BLaER1 treated with 17β-estradiol and CSF1 and Interleukin-3, amounts not matched to agents 10 nM and 100 nM (cell line): ENCODE results near the gene FXR2.
"Not testable (repeated sequence)": the region's sequence is repeated elsewhere in the genome, so short reads cannot be mapped to it uniquely, and the experiment has no call there.

ENCODE experiments used
- H3K27ac ChIP-seq, 11 experiments: shearing (Covaris generic); formaldehyde crosslinking; 2 replicates each; pipeline ENCODE4 v1.8.1; 2022
- H3K27me3 ChIP-seq, 11 experiments: shearing (Covaris generic); formaldehyde crosslinking; 2 replicates each; pipeline ENCODE4 v1.8.1; 2022
- H3K36me3 ChIP-seq, 11 experiments: shearing (Covaris generic); formaldehyde crosslinking; 2 replicates each; pipeline ENCODE4 v1.8.1; 2022
- H3K4me1 ChIP-seq, 10 experiments: shearing (Covaris generic); formaldehyde crosslinking; 2 replicates each; pipeline ENCODE4 v1.8.1; 2022
- H3K4me2 ChIP-seq, 11 experiments: shearing (Covaris generic); formaldehyde crosslinking; 2 replicates each; pipeline ENCODE4 v1.8.1; 2022
- H3K4me3 ChIP-seq, 10 experiments: shearing (Covaris generic); formaldehyde crosslinking; 2 replicates each; pipeline ENCODE4 v1.8.1; 2022
- H3K9ac ChIP-seq, 11 experiments: shearing (Covaris generic); formaldehyde crosslinking; 2 replicates each; pipeline ENCODE4 v1.8.1; 2022
- H3K9me3 ChIP-seq, 11 experiments: shearing (Covaris generic); formaldehyde crosslinking; replicated peaks in 1 of 11; 2 replicates each; pipeline ENCODE4 v1.8.1; 2022
- H4K20me1 ChIP-seq, 11 experiments: shearing (Covaris generic); formaldehyde crosslinking; 2 replicates each; pipeline ENCODE4 v1.8.1; 2022
- Cebpa-rat ChIP-seq, 11 experiments: shearing (Covaris generic); IDR thresholded peaks; 2 replicates each; pipeline ENCODE4 v1.8.1; 2022

FXR2 gene

DNA sequence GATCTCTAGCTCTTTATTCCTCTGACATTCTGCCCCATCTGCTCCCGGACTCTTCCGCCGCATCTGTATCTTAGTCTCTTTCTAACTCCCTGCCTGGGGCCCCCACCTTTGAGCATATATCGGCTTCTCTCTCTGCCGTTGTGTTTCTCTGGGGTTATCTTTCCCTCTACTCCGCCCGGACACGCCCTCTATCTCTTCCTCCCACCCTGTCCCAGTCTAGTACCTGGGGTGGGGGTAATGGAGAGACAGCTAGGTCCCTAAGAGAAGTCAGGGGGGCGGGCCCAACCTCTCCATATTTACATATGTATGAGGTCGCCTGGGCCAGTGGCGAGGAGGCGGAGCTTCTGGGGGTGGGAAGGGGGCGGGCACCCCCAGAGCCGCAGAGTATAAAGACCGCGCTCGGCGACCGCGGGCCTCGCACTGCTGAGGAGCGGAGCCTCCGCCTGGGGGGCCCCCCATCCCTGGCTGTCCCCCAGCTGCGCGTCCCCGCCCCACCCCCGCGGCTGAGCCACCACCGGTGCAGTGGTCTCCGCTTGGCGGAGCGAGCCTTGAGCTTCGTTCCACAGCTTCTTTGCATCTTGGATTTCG, 35.9 kb upstream of the FXR2 start, which contains the start of gene ATP1B2:
Gene ATP1B2 (plus strand): TSS at position 418 of the 588 bp plus-strand sequence. CDS start 593 bp downstream, outside the sequence.
- TF ChIP-seq Cebpa-rat (IDR thresholded peaks at IDR 0.05), result no peak
- Histone ChIP-seq H3K4me1 (peaks cover 26 to 48% (median 31%) of the 10 kb centered on the region in 10 experiments), H3K9me3 (no peaks in the 10 kb centered on the region), H3K36me3 (no peaks in the 10 kb centered on the region), H4K20me1 (peaks cover 0 to 20% (median 9%) of the 10 kb centered on the region in 11 experiments; a peak in 11 of 22 replicates), H3K27ac (no peak within 1 kb of the TSS), H3K4me3 (peak within 1 kb of the TSS; percentile 44 to 66 (median 52)), H3K27me3 (peaks cover 61 to 72% (median 70%) of the 10 kb centered on the region in 11 experiments), H3K4me2 (peak within 1 kb of the TSS; percentile 82 to 97 (median 89)), H3K9ac (peak within 1 kb of the TSS in 9 of 11 experiments; percentile 9 to 59 (median 35); a peak in 9 of 22 replicates)

DNA sequence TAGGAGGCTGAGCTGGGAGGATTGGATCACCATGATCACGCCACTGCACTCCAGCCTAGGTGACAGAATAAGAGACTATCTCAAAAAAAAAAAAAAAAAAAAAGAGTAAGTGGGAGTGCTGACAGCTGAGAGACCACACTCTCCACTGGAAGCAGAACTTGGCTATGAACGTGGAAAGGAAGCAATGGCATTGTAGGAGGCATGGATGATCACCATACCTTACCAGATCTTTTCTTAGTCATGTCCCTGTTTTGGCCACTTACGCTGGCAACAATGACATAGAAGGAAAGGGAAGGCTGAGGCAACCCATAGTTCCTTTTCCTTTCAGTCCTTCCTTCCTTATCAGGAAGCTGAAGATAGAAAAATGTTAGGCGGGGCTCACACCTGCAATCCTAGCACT, 32.3 kb upstream of the FXR2 start:
- no peaks in the 10 kb centered on the region for H3K9me3 ChIP-seq
- no peak overlapping the region for H3K4me3 ChIP-seq
- peaks cover 25 to 36% (median 34%) of the 10 kb centered on the region in 11 experiments for H3K27me3 ChIP-seq
- peaks cover 0 to 13% (median 9%) of the 10 kb centered on the region in 11 experiments; a peak in 11 of 22 replicates for H4K20me1 ChIP-seq
- peaks cover 27 to 58% (median 44%) of the 10 kb centered on the region in 10 experiments for H3K4me1 ChIP-seq
- no peak overlapping the region for H3K9ac ChIP-seq
- TF ChIP-seq Cebpa-rat (IDR thresholded peaks at IDR 0.05), result no peak
- H3K36me3 ChIP-seq, result no peaks in the 10 kb centered on the region
- H3K4me2 ChIP-seq, result peak overlapping the region in 9 of 11 experiments; percentile 4 to 83 (median 27); a peak in 14 of 22 replicates
- H3K27ac ChIP-seq, result no peak overlapping the region

DNA sequence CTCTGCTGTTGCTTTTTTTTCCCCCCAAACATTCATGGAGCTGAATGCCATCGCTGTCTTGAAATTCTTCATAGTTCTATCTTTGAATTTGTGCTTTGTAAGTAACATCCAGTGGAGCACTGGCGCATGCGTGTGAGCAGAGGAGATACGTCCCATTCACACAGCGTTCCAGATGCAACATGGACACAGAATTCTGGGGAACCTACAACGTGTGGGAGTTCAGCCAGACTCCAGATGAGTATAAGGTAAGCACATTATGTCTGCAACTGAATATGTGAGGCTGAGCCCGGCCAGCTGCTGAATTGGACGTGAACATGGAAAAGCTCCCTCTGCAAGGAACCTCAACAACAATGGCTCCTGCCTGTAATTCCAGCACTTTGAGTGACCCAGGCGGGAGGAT, 31.8 kb upstream of the FXR2 start:
- Histone ChIP-seq H3K36me3 (no peaks in the 10 kb centered on the region), H3K9me3 (no peaks in the 10 kb centered on the region), H3K4me2 (peak overlapping the region in 5 of 11 experiments; percentile 27 to 83 (median 56); a peak in 11 of 22 replicates), H3K27me3 (peaks cover 19 to 30% (median 28%) of the 10 kb centered on the region in 11 experiments), H3K27ac (no peak overlapping the region), H3K4me3 (no peak overlapping the region), H3K4me1 (peaks cover 22 to 54% (median 41%) of the 10 kb centered on the region in 10 experiments), H4K20me1 (peaks cover 0 to 9% (median 5%) of the 10 kb centered on the region in 11 experiments; a peak in 11 of 22 replicates), H3K9ac (no peak overlapping the region)
- TF ChIP-seq Cebpa-rat (IDR thresholded peaks at IDR 0.05), result no peak

DNA sequence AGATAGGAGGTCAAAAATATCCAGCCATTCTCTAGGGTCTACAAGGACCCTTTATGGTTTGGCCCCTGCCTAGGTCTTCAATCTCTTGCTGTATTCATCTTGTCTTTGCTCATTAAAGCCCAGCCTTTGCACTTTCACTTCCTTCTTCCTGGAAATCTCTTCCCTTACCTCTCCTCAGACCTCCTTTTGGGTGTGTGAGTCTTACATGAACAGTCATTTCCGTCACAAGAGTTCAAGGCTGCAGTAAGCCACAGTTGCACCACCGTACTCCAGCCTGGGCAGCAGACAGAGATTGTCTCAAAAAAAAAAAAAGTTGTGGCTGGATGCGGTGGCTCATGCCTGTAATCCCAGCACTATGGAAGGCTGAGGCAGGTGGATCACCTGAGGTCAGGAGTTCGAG, 30.1 kb upstream of the FXR2 start:
- no peaks in the 10 kb centered on the region for H4K20me1 ChIP-seq
- H3K27ac ChIP-seq, result peak overlapping the region in 6 of 11 experiments; percentile 11 to 77 (median 62); a peak in 9 of 22 replicates
- no peaks in the 10 kb centered on the region for H3K36me3 ChIP-seq
- H3K9me3 ChIP-seq, result peaks cover 0 to 6% (median 0%) of the 10 kb centered on the region in 11 experiments; a peak in 3 of 22 replicates
- peak overlapping the region; percentile 15 to 83 (median 61); a peak in 20 of 22 replicates for H3K4me2 ChIP-seq
- H3K27me3 ChIP-seq, result peaks cover 3 to 14% (median 11%) of the 10 kb centered on the region in 11 experiments
- peak in 2 of 11 experiments; percentile 20 to 39; a peak in 2 of 22 replicates for TF ChIP-seq Cebpa-rat (IDR thresholded peaks at IDR 0.05)
- peak overlapping the region in 2 of 11 experiments; percentile 22 to 28; a peak in 2 of 22 replicates for H3K9ac ChIP-seq
- no peak overlapping the region for H3K4me3 ChIP-seq
- H3K4me1 ChIP-seq, result peaks cover 7 to 40% (median 27%) of the 10 kb centered on the region in 10 experiments; a peak in 19 of 20 replicates

DNA sequence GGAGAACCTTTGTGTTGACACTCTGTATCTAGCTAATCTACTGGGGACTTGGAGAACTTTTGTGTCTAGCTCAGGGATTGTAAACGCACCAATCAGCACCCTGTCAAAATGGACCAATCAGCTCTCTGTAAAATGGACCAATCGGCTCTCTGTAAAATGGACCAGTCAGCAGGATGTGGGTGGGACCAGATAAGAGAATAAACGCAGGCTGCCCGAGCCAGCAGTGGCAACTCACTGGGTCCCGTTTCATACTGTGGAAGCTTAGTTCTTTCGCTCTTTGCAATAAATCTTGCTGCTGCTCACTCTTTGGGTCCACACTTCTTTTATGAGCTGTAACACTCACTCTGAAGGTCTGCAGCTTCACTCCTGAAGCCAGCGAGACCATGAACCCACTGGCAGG, 26.9 kb upstream of the FXR2 start:
- not testable (repeated sequence) for H4K20me1 ChIP-seq, H3K9ac ChIP-seq, H3K27ac ChIP-seq, H3K4me3 ChIP-seq, H3K4me2 ChIP-seq, H3K27me3 ChIP-seq, H3K9me3 ChIP-seq, H3K36me3 ChIP-seq
- H3K4me1 ChIP-seq, result peaks cover 13 to 32% (median 25%) of the 10 kb centered on the region in 10 experiments

DNA sequence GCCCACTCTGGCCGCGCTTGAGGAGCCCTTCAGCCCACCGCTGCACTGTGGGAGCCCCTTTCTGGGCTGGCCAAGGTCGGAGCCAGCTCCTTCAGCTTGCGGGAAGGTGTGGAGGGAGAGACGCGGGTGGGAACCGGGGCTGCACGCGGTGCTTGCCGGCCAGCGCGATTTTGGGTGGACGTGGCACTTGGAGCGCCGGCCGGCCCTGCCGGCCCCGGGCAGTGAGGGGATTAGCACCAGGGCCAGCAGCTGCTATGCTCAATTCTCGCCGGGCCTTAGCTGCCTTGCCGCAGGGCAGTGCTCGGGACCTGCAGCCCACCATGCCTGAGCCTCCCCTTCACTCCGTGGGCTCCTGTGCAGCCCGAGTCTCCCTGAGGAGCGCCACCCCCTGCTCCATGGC, 26.1 kb upstream of the FXR2 start:
- no peaks in the 10 kb centered on the region for H3K27me3 ChIP-seq
- peaks cover 0 to 6% (median 0%) of the 10 kb centered on the region in 11 experiments; a peak in 3 of 22 replicates for H3K9me3 ChIP-seq
- no peak for TF ChIP-seq Cebpa-rat (IDR thresholded peaks at IDR 0.05)
- no peak overlapping the region for H3K27ac ChIP-seq
- H3K36me3 ChIP-seq, result no peaks in the 10 kb centered on the region
- no peak overlapping the region for H3K4me3 ChIP-seq
- no peaks in the 10 kb centered on the region; a peak in 1 of 22 replicates for H4K20me1 ChIP-seq
- H3K9ac ChIP-seq, result no peak overlapping the region
- no peak overlapping the region for H3K4me2 ChIP-seq
- H3K4me1 ChIP-seq, result peaks cover 13 to 26% (median 19%) of the 10 kb centered on the region in 10 experiments

DNA sequence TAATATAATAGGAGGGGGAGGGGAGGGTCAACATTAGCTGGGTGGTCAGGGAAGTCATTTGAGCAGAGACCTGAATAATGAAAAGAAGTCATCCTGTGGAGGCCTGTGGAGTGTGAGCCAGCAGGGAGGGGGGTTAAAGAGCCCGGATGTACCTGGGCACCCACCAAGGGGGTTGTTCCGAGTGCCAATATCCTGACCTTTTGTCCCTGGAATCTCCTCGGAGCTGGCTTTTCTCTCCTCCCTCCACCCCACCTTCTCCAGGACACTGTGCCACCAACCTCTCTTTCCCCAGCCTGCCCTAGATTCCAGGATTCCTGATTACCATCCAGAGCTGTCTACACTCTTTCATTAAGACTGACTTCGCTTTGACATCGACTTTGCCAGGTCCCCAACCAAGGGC, 21.5 kb upstream of the FXR2 start:
- no peak overlapping the region for H3K27ac ChIP-seq
- H3K4me3 ChIP-seq, result no peak overlapping the region
- H3K27me3 ChIP-seq, result no peaks in the 10 kb centered on the region
- no peak for TF ChIP-seq Cebpa-rat (IDR thresholded peaks at IDR 0.05)
- H3K4me1 ChIP-seq, result peaks cover 4 to 15% (median 7%) of the 10 kb centered on the region in 10 experiments; a peak in 16 of 20 replicates
- H3K4me2 ChIP-seq, result no peak overlapping the region
- H3K9me3 ChIP-seq, result peaks cover 0 to 5% (median 0%) of the 10 kb centered on the region in 11 experiments; a peak in 3 of 22 replicates
- no peaks in the 10 kb centered on the region for H3K36me3 ChIP-seq
- no peaks in the 10 kb centered on the region; a peak in 1 of 22 replicates for H4K20me1 ChIP-seq
- H3K9ac ChIP-seq, result no peak overlapping the region

DNA sequence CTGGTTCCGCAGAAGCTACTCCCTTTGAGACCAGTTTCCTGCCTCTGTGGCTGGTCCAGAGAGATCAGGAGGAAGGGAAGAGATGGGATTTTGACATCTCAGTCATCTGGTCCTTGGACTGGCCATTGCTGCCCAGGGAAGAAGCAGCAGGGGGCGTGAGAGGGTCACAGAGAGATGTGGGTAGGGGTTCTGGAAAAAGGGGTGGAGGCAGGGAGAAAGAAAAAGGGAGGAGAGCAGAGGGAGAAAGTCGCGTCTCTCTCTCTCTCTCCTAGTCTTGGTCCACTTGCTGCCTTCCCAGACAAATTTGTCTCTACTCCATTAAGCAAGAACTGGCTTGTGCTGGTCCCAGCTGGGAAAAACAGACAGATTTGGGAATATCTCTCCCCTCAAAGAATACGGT, 19.7 kb upstream of the FXR2 start:
- no peaks in the 10 kb centered on the region for H3K36me3 ChIP-seq
- TF ChIP-seq Cebpa-rat (IDR thresholded peaks at IDR 0.05), result no peak

DNA sequence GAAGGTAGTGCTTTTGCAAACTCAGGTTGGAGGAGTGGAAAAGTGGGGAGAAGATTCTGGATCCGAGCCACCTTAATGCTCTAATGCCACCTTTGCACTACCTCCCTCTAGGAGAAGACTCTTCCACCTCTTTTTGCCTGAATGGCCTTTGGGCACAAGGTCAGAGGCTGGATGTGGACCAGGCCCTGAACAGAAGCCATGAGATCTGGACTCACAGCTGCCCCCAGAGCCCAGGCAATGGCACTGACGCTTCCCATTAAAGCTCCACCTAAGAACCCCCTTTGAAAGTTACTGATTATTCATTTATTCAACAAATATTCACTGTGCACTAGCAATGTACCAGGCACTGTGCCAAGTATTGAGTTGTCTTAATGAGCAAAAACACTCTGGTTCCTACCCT, 18.4 kb upstream of the FXR2 start:
- Histone ChIP-seq H3K27ac (no peak overlapping the region; a peak in 2 of 22 replicates), H3K27me3 (no peaks in the 10 kb centered on the region), H4K20me1 (no peaks in the 10 kb centered on the region), H3K9me3 (no peaks in the 10 kb centered on the region), H3K4me2 (peak overlapping the region in 1 of 11 experiments; percentile 35; a peak in 1 of 22 replicates), H3K4me3 (no peak overlapping the region), H3K4me1 (peaks cover 0 to 10% (median 8%) of the 10 kb centered on the region in 10 experiments; a peak in 14 of 20 replicates), H3K36me3 (no peaks in the 10 kb centered on the region), H3K9ac (peak overlapping the region in 5 of 11 experiments; percentile 11 to 42 (median 30); a peak in 4 of 22 replicates)
- TF ChIP-seq Cebpa-rat (IDR thresholded peaks at IDR 0.05), result no peak

More for the DNA sequence above, 19.7 kb upstream of the FXR2 start:
- H3K4me2 ChIP-seq, result peak overlapping the region in 1 of 11 experiments; percentile 37; a peak in 3 of 22 replicates
- H4K20me1 ChIP-seq, result no peaks in the 10 kb centered on the region; a peak in 1 of 22 replicates
- no peak overlapping the region for H3K9ac ChIP-seq
- peaks cover 4 to 15% (median 7%) of the 10 kb centered on the region in 10 experiments; a peak in 16 of 20 replicates for H3K4me1 ChIP-seq
- H3K27ac ChIP-seq, result no peak overlapping the region
- no peak overlapping the region for H3K4me3 ChIP-seq
- no peaks in the 10 kb centered on the region for H3K9me3 ChIP-seq
- no peaks in the 10 kb centered on the region for H3K27me3 ChIP-seq
